Ammon's horn (tissue), 1 donor: Measurements from ENCODE around the gene MED13L.

Experiments
- DNase-seq: peaks from one replicate; pipeline ENCODE4 v3.0.0-alpha.2; 2016; ENCODE audit warnings: low spot score

Gene MED13L

DNA sequence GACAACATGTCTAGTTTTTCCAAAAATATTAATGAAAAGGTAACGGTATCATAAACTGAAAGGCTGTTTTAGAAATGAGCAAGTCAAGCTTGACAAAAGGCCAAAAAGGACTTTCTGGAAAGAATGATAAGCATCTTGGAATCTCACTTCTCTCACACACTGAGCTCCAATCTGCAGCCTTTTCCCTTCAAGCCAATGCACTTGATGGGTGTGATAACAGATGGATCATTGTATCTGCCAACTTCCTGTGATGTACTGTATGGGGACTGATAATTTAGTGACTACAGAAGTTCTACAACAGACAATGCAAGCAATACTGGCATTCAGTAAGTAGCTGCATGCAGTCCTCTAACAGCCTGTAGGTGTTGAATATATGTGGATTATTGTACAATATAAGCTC is 147.1 kb downstream of the MED13L start:
- DNase-seq = peak; percentile 40

DNA sequence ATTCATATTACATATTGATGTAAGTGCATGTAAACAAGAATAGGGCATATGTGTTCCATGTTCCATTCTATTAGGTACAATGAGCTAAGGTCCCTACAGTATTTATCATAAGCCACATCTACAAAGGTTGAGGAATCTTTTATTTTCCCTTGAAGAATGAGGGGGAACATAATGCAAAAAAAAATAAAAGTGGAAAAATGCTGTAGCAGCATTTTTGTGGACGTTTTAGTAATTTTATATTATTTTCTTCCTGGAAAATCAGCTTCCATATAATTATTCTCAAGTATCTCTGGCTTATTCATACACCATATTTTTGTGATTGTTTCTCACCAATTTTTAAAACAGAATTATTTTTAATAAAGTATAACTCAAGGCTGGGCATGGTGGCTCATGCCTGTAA is 148.7 kb downstream of the MED13L start:
- DNase-seq = no peak

- DNase-seq = no peak
These were observed 149.6 kb downstream of the MED13L start for GRCh38 chr12:116127859-116128258.

DNA sequence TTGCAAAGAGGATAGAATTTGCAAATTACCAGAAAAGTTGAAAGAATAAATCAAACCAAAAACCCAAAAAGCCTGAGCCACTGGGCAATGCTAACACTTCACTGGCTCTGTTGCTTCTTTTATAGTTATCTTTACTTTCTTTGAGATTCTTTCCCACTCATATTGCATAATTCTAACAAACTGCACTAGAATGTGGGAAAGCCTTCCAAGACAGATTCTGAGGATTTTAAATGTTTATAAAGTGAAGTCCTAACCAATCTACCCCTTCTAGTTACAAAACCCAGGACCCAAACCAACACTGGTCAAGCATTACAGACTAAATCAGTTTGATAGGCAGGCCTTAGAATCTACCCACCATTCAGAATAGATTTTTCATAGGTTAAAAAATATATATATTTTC is 150.9 kb downstream of the MED13L start:
- DNase-seq = no peak

DNA sequence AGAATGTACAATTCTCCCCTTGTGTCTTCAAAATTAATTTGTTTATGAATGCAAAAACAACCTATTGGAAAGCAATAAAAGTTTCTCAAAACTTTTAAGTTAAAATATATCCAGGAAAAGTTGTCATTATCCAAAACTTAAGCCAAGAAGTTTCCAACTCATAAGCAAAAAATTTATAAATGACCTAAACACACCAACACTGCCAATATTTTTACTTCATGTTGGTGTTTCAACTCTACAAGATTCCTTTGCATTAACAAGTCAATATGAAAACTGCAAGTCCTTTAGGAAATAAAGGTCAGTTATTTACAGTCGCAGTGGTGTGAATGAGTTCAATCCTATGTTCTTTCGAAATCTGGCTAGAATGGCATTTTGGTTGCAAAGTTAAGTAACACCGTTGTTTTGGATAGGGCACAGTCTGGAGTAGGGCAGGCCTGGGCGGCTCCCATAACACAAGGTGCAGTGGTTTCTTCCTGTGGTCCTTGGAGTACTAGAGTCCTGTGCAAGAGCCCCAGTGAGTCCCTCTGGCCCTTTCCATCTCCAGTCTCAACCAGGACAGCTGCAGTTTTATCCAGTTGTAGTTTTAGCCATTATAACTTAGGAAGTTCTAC is 151.4 kb downstream of the MED13L start:
- DNase-seq = no peak

DNA sequence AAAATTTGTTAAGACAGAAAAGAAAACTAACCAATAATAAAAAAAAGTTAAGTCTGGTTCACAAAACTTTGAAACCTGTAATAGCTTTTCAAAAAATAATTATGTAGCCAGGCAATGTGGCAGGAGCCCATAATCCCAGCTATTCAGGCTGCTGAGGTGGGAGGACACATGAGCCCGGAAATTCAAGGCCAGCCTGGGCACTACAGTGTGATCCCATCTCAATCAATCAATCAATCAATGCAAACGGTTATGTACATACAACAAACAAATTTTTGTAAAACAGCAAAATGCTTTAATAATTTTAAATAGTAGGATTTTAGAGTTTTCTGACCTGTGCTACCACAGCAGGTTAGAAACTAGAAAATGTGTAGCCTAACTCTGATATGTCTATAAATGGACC is 152.4 kb downstream of the MED13L start:
- DNase-seq = no peak

DNA sequence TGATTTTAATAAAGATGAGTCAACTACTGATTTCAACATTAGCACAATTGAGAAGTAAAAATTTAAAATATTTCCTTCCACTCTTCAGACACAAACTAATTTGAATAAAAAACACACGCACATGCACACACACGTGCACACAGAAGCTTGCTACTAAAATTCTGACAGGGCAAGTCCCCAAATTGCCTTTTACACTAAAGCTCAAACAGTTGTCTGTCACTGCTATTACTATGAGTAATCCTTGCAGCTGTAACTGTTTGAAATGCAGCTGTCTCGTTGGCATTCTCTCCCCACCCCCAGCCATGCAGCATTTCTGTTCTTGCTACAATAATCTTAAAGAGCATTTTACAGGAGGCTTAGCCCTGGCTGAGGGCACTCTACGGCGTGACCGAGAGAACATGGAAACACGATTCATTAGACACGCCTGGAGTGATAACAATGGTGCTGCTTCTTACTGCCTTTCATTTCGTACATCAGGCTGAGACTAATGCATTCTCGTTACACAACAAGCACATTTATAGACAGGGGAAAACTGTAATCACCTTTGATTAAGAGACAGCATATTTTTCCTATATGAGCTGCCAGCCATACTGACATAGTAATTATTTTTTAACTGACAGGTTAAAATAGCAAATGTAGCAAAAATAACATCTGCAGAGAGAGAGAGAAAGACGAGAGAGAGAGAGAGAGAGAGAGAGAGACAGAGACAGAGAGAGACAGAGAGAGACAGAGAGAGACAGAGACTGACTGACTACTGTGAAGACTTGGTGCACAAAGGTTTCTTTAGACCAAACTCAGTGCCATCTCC is 153.8 kb downstream of the MED13L start:
- DNase-seq = peak; percentile 72

DNA sequence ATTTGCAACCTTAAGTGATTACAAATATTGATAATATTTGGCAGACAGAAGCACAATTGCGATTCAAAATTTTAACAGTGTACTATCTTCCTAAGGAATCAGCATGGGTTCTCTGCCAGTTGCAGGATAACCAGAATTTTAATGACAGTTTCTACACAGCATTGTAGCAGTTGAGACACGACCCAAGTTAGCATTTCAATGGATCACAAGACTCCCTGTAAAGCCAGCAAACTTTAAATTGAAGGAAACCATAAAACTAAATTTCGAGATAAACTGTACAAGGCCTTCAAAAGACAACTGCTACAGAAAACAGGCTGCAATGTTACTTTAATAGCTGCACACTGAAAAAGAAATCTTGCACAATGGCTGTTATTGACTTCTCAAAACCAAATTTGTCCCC is 154.9 kb downstream of the MED13L start:
- no peak for DNase-seq

- no peak for DNase-seq
These were observed 156.0 kb downstream of the MED13L start for GRCh38 chr12:116121453-116121871.

- DNase-seq = no peak
These were observed 160.7 kb downstream of the MED13L start for GRCh38 chr12:116116650-116117424.

DNA sequence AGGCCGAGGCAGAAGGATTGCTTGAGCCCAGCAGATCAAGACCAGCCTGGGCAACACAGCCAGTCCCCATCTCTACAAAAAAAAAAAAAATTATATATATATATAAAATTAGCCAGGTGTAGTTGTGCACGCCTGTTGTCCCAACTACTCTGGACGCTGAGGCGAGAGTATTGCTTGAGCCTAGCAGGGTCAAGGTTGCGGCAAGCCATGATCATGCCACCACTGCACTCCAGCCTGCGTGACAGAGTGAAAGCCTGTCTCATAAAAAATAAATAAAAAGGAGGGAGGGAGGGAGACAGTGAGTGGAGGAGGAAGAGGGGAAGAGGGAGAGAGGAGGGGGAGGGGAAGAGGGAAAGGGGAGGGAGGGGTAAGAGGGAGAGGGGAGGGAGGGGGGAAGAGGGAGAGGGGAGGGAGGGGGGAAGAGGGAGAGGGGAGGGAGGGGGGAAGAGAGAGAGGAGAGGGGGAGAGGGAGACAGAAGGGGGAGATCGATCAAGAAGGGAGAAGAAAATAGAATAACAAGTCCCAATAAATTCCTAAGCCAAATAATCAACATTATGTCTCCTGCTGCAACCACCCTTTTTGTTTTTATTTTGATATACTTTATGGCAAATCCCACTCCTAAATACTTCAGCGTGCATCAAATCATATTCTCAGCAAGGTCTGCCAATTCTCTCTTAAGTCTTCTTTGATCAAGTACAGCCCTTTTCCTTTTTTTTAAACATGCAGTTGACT is 163.9 kb downstream of the MED13L start:
- DNase-seq = no peak

DNA sequence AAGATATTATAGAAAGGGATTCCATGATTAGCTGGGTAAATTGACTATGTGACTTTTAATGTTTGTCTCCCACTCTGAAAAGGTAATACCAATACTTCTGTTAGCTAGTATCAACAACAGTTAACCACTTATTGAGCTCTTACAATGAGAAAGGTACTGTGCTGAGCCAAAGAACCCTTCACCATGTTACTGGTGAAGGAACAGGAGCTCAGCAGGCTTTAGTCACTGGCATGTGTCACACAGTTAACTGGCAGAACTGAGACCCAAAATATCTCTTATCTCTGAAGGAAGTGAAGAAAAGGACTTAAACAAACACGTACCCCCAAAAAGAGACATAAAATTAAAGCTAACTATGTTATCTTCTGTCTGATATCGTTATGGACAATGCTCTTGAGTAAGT is 170.6 kb downstream of the MED13L start:
- DNase-seq = no peak

DNA sequence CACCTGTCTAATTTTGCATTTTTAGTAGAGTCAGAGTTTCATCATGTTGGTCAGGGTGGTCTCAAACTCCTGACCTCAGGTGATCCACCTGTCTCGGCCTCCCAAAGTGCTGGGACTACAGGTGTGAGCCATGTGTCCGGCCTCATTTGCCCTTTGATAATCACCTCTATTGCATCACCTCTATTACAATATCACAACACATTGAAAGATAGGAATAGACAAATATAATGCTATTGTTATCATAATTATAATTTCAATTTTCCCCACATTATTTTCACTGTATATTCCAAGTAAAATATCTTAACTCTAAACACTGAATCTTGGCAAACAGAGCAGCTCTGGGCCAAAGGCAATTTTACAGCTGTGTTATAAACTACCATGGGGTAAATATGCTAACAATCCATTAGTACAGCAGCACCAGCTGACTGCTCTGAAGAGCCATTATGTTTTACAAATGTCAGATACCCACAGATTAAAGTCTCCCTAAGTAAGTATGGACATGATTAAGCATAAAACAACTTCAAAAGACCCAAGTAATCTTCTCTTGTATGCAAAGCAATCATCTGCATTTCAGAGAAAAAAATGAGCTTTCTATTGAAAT is 173.2 kb downstream of the MED13L start:
- no peak for DNase-seq

DNA sequence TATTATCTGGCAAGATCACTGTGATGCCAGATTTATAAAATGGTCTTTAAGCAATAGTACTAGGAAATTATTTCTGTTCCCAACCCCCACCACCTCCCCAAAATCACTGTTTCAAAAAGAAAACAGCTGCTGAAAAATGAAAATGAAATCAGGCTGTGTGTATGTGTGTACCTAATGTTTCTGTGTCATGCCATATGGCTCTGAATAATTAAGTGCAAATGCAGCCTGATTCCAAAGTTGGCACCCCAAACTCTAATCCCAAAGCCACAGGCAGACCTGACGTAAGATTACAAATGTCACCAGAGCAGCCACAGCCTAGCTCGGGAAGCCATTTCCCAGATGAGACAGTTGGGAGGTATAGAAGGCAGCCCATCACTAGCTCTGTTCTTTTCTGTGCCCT is 175.5 kb downstream of the MED13L start:
- DNase-seq = peak; percentile 29

DNA sequence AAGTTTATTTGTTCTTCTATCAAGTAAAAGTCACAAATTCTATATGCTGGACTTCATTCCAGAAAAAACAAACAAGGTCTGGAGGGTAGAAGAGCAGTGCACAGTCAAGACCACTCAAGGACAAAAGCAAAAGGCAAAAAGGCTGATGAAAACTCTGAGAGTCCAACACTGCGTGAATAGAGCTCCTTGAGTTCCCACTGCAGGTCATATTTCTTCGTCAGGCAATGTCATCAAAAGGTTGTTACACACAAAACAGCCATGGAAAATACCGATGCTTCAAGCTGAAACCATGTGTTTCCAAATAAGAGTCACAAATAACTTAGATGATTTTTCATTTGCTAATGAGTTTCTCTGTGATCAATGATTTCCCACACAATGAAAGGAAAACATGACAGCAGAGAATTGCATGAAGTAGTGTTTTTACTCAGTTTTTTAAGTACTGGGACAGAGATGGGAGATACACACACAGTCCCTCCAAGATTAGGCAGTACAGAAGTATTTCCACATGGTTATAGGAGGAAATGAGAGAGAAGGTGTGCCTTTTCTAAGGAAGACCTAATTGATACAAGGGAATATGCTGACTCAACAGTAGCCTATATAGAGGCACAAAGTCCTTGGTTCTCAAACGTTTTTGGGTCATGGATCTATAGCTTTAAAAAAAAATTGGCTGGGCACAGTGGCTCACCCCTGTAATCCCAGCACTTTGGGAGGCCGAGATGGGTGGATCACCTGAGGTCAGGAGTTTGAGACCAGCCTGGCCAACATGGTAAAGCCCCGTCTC is 177.7 kb downstream of the MED13L start:
- no peak for DNase-seq

- no peak for DNase-seq
These were observed 180.6 kb downstream of the MED13L start for GRCh38 chr12:116096874-116097273.

DNA sequence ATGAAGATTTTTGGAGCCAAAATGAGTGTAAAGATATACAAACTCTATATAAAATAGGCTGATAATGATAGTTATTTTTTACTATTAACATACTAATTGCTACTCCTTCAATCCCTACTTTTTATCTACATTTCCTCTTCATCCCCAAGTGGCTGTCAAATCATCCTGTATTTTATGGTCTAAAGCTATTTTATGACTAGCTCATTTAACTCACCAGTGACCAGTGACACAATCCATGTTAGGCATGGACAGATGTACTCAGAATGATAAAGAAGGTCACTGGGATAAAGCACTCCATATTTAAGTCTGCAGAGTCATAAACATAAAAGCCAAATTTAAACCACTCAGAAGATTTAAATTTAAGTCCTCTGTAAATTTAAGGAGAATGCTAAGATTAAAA is 183.0 kb downstream of the MED13L start:
- DNase-seq = no peak

- DNase-seq = no peak
These were observed 183.6 kb downstream of the MED13L start for GRCh38 chr12:116093915-116094314.

GRCh38 chr12:116092776-116093175 is 184.7 kb downstream of the MED13L start:
- no peak for DNase-seq

DNA sequence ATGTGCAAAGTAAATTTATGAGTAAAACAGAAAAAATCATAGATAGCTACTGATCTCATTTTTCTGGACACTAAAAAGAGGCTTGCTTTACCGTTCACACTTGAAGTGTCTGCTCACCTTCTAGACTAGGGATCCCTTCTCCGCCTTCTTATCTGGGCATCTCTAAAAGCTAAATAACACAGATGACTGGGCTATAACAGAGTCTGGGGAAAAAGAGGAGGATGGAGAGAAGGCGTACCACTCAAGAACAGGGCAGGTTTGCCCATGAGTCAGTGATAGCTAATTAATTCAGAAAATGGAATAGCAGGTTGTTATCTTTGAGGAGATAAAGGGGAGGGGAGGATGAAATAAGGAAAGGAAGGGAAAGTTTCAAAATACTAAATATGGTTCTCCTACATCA is 185.3 kb downstream of the MED13L start:
- DNase-seq = no peak

DNA sequence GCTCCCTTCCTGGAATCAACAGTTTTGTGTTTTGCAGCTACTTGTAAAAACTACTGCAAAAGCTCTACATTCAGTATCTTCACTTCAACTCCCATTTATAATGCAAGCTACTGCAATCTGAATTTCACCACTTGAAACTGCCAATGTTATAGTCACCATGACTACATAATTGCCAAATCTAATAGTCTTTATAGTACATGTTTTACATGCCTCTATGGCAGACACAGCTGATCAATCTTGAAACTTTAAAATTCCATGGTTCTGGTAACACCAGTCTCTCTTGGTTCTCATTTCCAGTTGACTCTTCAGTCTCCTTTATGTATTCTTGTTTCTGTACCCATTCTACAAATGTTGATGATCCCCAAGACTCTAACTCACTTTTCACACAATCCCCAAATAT is 185.9 kb downstream of the MED13L start:
- DNase-seq = no peak
